ENCODE data around the gene HDAC7. TPM values are rescaled to one million over a fixed set of nuclear protein-coding genes. Genes with fewer than 3 reads are reported as not detected.

Gene HDAC7
- total and polyA plus RNA-seq, 2 donors from 2014 or later, result 35.0 to 132 TPM

GRCh38 chr12:47808050-47808449 is 11.7 kb downstream of the HDAC7 start:
- DNase-seq, result peak in 2 of 5 donors; percentile 68 to 87
- TF ChIP-seq CTCF (IDR thresholded peaks at IDR 0.05; ENCODE audit: borderline replicate concordance, extremely low read depth, insufficient read depth), result no peak
- no peak overlapping the region for H3K4me3 ChIP-seq (ENCODE audit: low read length in 3 of 3)

GRCh38 chr12:47807338-47807737 is 12.4 kb downstream of the HDAC7 start:
- Histone ChIP-seq H3K9me3 (ENCODE audit: control insufficient read depth in 2 of 3, insufficient read depth in 1 of 3, low read length in 3 of 3) (no peaks in the 10 kb centered on the region), H3K36me3 (ENCODE audit: control insufficient read depth in 2 of 3, insufficient read depth in 3 of 3, low read length in 3 of 3) (no peaks in the 10 kb centered on the region), H3K4me1 (ENCODE audit: control insufficient read depth in 2 of 3, insufficient read depth in 2 of 3, low read depth in 1 of 3, low read length in 3 of 3) (peaks cover 4 to 65% (median 43%) of the 10 kb centered on the region in 3 donors), H3K27ac (ENCODE audit: low read depth in 2 of 2, low read length in 2 of 2) (peak overlapping the region in 1 of 2 donors; percentile 45), H3K9ac (ENCODE audit: low read length in 3 of 3) (no peak overlapping the region), H3K27me3 (ENCODE audit: control insufficient read depth, insufficient read depth, low read length) (no peaks in the 10 kb centered on the region), H3K4me3 (ENCODE audit: low read length in 3 of 3) (no peak overlapping the region)
- intact Hi-C loops (cut with DNase I), result no loop called here
- no peak for TF ChIP-seq CTCF (IDR thresholded peaks at IDR 0.05; ENCODE audit: borderline replicate concordance, extremely low read depth, insufficient read depth)
- FAIRE-seq, result no peak
- DNase-seq, result no peak

More at GRCh38 chr12:47808050-47808449, 11.7 kb downstream of the HDAC7 start:
- Histone ChIP-seq H3K9ac (ENCODE audit: low read length in 3 of 3) (peak overlapping the region in 1 of 3 donors; percentile 22), H3K27ac (ENCODE audit: low read depth in 2 of 2, low read length in 2 of 2) (peak overlapping the region; percentile 45 to 71), H3K36me3 (ENCODE audit: control insufficient read depth in 2 of 3, insufficient read depth in 3 of 3, low read length in 3 of 3) (no peaks in the 10 kb centered on the region), H3K4me1 (ENCODE audit: control insufficient read depth in 2 of 3, insufficient read depth in 2 of 3, low read depth in 1 of 3, low read length in 3 of 3) (peaks cover 7 to 63% (median 43%) of the 10 kb centered on the region in 3 donors), H3K9me3 (ENCODE audit: control insufficient read depth in 2 of 3, insufficient read depth in 1 of 3, low read length in 3 of 3) (no peaks in the 10 kb centered on the region), H3K27me3 (ENCODE audit: control insufficient read depth, insufficient read depth, low read length) (no peaks in the 10 kb centered on the region)
- intact Hi-C loops (cut with DNase I), result no loop called here
- FAIRE-seq, result no peak

GRCh38 chr12:47805417-47805816 is 14.3 kb downstream of the HDAC7 start:
- FAIRE-seq, result no peak
- no peak overlapping the region for H3K27ac ChIP-seq (ENCODE audit: low read depth in 2 of 2, low read length in 2 of 2)

More at GRCh38 chr12:47805417-47805816, 14.3 kb downstream of the HDAC7 start:
- H3K36me3 ChIP-seq (ENCODE audit: control insufficient read depth in 2 of 3, insufficient read depth in 3 of 3, low read length in 3 of 3), result no peaks in the 10 kb centered on the region
- H3K4me3 ChIP-seq (ENCODE audit: low read length in 3 of 3), result no peak overlapping the region
- no peaks in the 10 kb centered on the region for H3K9me3 ChIP-seq (ENCODE audit: control insufficient read depth in 2 of 3, insufficient read depth in 1 of 3, low read length in 3 of 3)
- DNase-seq, result no peak
- H3K9ac ChIP-seq (ENCODE audit: low read length in 3 of 3), result no peak overlapping the region
- intact Hi-C loops (cut with DNase I), result no loop called here
- no peaks in the 10 kb centered on the region for H3K27me3 ChIP-seq (ENCODE audit: control insufficient read depth, insufficient read depth, low read length)
- no peak for TF ChIP-seq CTCF (IDR thresholded peaks at IDR 0.05; ENCODE audit: borderline replicate concordance, extremely low read depth, insufficient read depth)
- peaks cover 0 to 67% (median 34%) of the 10 kb centered on the region in 3 donors for H3K4me1 ChIP-seq (ENCODE audit: control insufficient read depth in 2 of 3, insufficient read depth in 2 of 3, low read depth in 1 of 3, low read length in 3 of 3)

Data from kidney (tissue), 14 donors.